ENCODE measurements around the gene KIF17.

- TF ChIP-seq EZH2 (IDR thresholded peaks at IDR 0.05): no peak
- no peak for TF ChIP-seq POLR2AphosphoS5 (IDR thresholded peaks at IDR 0.05; ENCODE audit: borderline replicate concordance, low read depth, low read length)
- no peak for TF ChIP-seq FOXP2 (optimal IDR thresholded peaks at IDR 0.05; ENCODE audit: control extremely low read depth, extremely low read length, insufficient read depth)
Observed at GRCh38 chr1:20614131-20614579, 103.7 kb downstream of the KIF17 start.

All from SK-N-MC (cell line).